H9 (cell line): ENCODE measurements around the gene POU3F3. TPM values are rescaled to one million over a fixed set of nuclear protein-coding genes. Genes with fewer than 3 reads are reported as not detected.

Source experiments
- DNase-seq: peaks from one replicate; pipeline ENCODE4 v3.0.0-alpha.2; 2017
- H2AFZ ChIP-seq: one replicate; pipeline ENCODE4 v1.6.1; 2013; ENCODE audit warnings: mild to moderate bottlenecking, low read length, control low read depth, moderate library complexity
- H2AK5ac ChIP-seq: 2 replicates; pipeline ENCODE4 v1.6.1; 2013; ENCODE audit warnings: low read length, control low read depth, mixed read lengths; ENCODE audit not compliant: insufficient read length
- H2BK120ac ChIP-seq: one replicate; pipeline ENCODE4 v1.6.1; 2013; ENCODE audit warnings: low read depth, mild to moderate bottlenecking, low read length, control low read depth, inconsistent platforms; ENCODE audit not compliant: poor library complexity, severe bottlenecking
- H2BK12ac ChIP-seq: 2 replicates; pipeline ENCODE4 v1.6.1; 2013; ENCODE audit warnings: low read length, control low read depth, mixed read lengths, low read depth; ENCODE audit not compliant: insufficient read length
- H2BK15ac ChIP-seq: 2 replicates; pipeline ENCODE4 v1.6.1; 2013; ENCODE audit warnings: low read depth, low read length, control low read depth
- H2BK20ac ChIP-seq: one replicate; pipeline ENCODE4 v1.6.1; 2013; ENCODE audit warnings: low read depth, mild to moderate bottlenecking, low read length, control low read depth, inconsistent platforms; ENCODE audit not compliant: poor library complexity, severe bottlenecking
- H2BK5ac ChIP-seq: 2 replicates; pipeline ENCODE4 v1.6.1; 2013; ENCODE audit warnings: low read length, control low read depth, mixed read lengths; ENCODE audit not compliant: insufficient read length
- H3K14ac ChIP-seq: 2 replicates; pipeline ENCODE4 v1.6.1; 2013; ENCODE audit warnings: low read length, control low read depth; ENCODE audit not compliant: insufficient read depth
- H3K18ac ChIP-seq: 2 replicates; pipeline ENCODE4 v1.6.1; 2013; ENCODE audit warnings: low read depth, mild to moderate bottlenecking, mixed read lengths, low read length, control low read depth; ENCODE audit not compliant: insufficient read length
- H3K23ac ChIP-seq: 2 replicates; pipeline ENCODE4 v1.6.1; 2013; ENCODE audit warnings: low read length, control low read depth, mixed read lengths, low read depth; ENCODE audit not compliant: insufficient read length
- H3K23me2 ChIP-seq: 2 replicates; pipeline ENCODE4 v1.6.1; 2013; ENCODE audit warnings: low read depth, mild to moderate bottlenecking, mixed read lengths, low read length, control low read depth; ENCODE audit not compliant: insufficient read length, poor library complexity, severe bottlenecking
- H3K27ac ChIP-seq: 2 replicates; pipeline ENCODE4 v1.5.1; 2013; ENCODE audit warnings: low read length, control low read depth, mixed read lengths, low read depth; ENCODE audit not compliant: insufficient read length
- H3K27me3 ChIP-seq: 2 replicates; pipeline ENCODE4 v1.6.1; 2013; ENCODE audit warnings: low read length, control low read depth, inconsistent platforms; ENCODE audit not compliant: insufficient read depth
- H3K4ac ChIP-seq: 2 replicates; pipeline ENCODE4 v1.6.1; 2013; ENCODE audit warnings: low read depth, mild to moderate bottlenecking, control low read depth, inconsistent platforms, low read length, moderate library complexity
- H3K4me1 ChIP-seq: 2 replicates; pipeline ENCODE4 v1.6.1; 2013; ENCODE audit warnings: low read length, control low read depth, inconsistent platforms; ENCODE audit not compliant: insufficient read depth
- H3K4me2 ChIP-seq: 2 replicates; pipeline ENCODE4 v1.6.1; 2013; ENCODE audit warnings: low read length, control low read depth, mixed read lengths; ENCODE audit not compliant: insufficient read length, insufficient read depth
- H3K56ac ChIP-seq: 2 replicates; pipeline ENCODE4 v1.6.1; 2013; ENCODE audit warnings: low read depth, mild to moderate bottlenecking, mixed read lengths, low read length, control low read depth; ENCODE audit not compliant: insufficient read length
- H3K79me1 ChIP-seq: 2 replicates; pipeline ENCODE4 v1.6.1; 2013; ENCODE audit warnings: low read depth, mild to moderate bottlenecking, moderate library complexity, low read length, control low read depth, inconsistent platforms; ENCODE audit not compliant: insufficient read depth, poor library complexity, severe bottlenecking
- H3K79me2 ChIP-seq: 2 replicates; pipeline ENCODE4 v1.6.1; 2013; ENCODE audit warnings: low read length, control low read depth, inconsistent platforms; ENCODE audit not compliant: insufficient read depth
- H3K9ac ChIP-seq: 2 replicates; pipeline ENCODE4 v1.6.1; 2013; ENCODE audit warnings: low read length, control low read depth, mixed read lengths; ENCODE audit not compliant: insufficient read length; ENCODE audit errors: extremely low read depth
- H3K9me3 ChIP-seq: one replicate; pipeline ENCODE4 v1.6.1; 2013; ENCODE audit warnings: low read depth, low read length, inconsistent platforms; ENCODE audit not compliant: control insufficient read depth
- H3T11ph ChIP-seq: one replicate; pipeline ENCODE4 v1.6.1; 2013; ENCODE audit warnings: mild to moderate bottlenecking, low read length, control low read depth, inconsistent platforms
- H4K20me1 ChIP-seq: one replicate; pipeline ENCODE4 v1.6.1; 2013; ENCODE audit not compliant: control insufficient read depth, insufficient read length, insufficient read depth
- H4K5ac ChIP-seq: 2 replicates; pipeline ENCODE4 v1.6.1; 2013; ENCODE audit warnings: low read depth, mild to moderate bottlenecking, mixed read lengths, low read length, control low read depth; ENCODE audit not compliant: insufficient read length
- H4K8ac ChIP-seq: replicated peaks from 2 replicates; pipeline ENCODE4 v1.6.1; 2013; ENCODE audit warnings: low read length, control low read depth, mixed read lengths, low read depth; ENCODE audit not compliant: insufficient read length
- H4K91ac ChIP-seq: 2 replicates; pipeline ENCODE4 v1.6.1; 2013; ENCODE audit warnings: low read depth, mild to moderate bottlenecking, moderate library complexity, mixed read lengths, low read length, control low read depth; ENCODE audit not compliant: insufficient read length
- H3K27ac Mint-ChIP-seq, 3 experiments: 2 replicates in 2 of 3; 3 replicates in 1 of 3; pipeline ENCODE4 v1.8.0; 2020 to 2021; ENCODE audit warnings: mixed read lengths in 3 of 3, mild to moderate bottlenecking in 1 of 3, moderate library complexity in 1 of 3
- H3K27me3 Mint-ChIP-seq: 2 replicates; pipeline ENCODE4 v1.8.0; 2021; ENCODE audit warnings: low read depth, mild to moderate bottlenecking, moderate library complexity, mixed read lengths
- H3K36me3 Mint-ChIP-seq, 3 experiments: 2 replicates in 2 of 3; 3 replicates in 1 of 3; pipeline ENCODE4 v1.8.0; 2020 to 2021; ENCODE audit warnings: low read depth in 3 of 3, mixed read lengths in 3 of 3; ENCODE audit not compliant: insufficient read depth in 1 of 3
- H3K4me1 Mint-ChIP-seq, 2 experiments: 2 replicates each; pipeline ENCODE4 v1.8.0; 2020; ENCODE audit warnings: mixed read lengths in 2 of 2
- H3K4me3 Mint-ChIP-seq, 2 experiments: 2 replicates in 1 of 2; 3 replicates in 1 of 2; pipeline ENCODE4 v1.8.0; 2020 to 2021; ENCODE audit warnings: mild to moderate bottlenecking in 2 of 2, mixed read lengths in 2 of 2, moderate library complexity in 1 of 2
- H3K9me3 Mint-ChIP-seq, 2 experiments: 2 replicates in 1 of 2; 3 replicates in 1 of 2; pipeline ENCODE4 v1.8.0; 2020; ENCODE audit warnings: mild to moderate bottlenecking in 2 of 2, mixed read lengths in 2 of 2, moderate library complexity in 1 of 2
- WGBS: extraction: QIAGEN DNeasy Blood & Tissue Kit; methylation state at CpG from one replicate; pipeline ENCODE4 v1.1.7; 2013; ENCODE audit warnings: missing lambda C conversion rate, low lambda C conversion rate, mixed read lengths; ENCODE audit not compliant: insufficient read length; ENCODE audit errors: extremely low coverage; 5-methylcytosine and 5-hydroxymethylcytosine counted together
- total RNA-seq: library from RNA; stranded (reverse); gene quantifications from 2 replicates; pipeline ENCODE4 v1.2.1, GENCODE V29; 2021
- TF ChIP-seq, protein P1 (sequence below): fragments of 200-600 bp; sonication (generic); conservative IDR thresholded peaks from 3 replicates; pipeline ENCODE4 v1.8.0; 2021; ENCODE audit warnings: antibody characterized with exemption, mild to moderate bottlenecking

The POU3F3 gene
- total RNA-seq, 1 experiment from 2014 or later = not detected

DNA sequence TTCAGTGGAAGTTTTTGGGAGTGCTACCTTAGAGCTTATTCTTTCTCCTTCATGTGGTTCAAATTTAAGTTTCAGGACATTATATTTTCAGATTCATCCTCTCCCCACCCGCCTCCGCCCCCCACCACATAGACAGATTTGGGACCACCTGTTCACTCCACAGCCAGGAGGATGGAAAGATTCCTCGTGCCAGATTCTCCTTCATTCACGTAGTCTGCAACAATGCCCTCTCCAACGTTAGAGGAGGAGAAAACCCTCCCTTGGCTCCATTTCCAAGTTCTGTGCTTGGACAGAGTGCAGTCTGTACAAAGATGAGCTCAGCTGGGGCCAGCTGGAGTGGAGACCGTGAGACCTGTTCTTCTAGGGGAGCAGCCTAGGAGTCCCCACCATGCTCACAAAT is 26.2 kb downstream of the POU3F3 start:
- Histone ChIP-seq H4K20me1 (no peaks in the 10 kb centered on the region), H3K9me3 (no peaks in the 10 kb centered on the region), H4K8ac (no peak overlapping the region), H3K4ac (no peak overlapping the region), H4K91ac (no peak overlapping the region), H3K14ac (no peak overlapping the region), H3T11ph (no peak overlapping the region), H3K18ac (no peak overlapping the region), H3K56ac (no peak overlapping the region), H2BK12ac (no peak overlapping the region), H3K9ac (no peak overlapping the region), H3K79me2 (no peaks in the 10 kb centered on the region), H3K23ac (no peak overlapping the region), H3K27ac (no peak overlapping the region), H2AFZ (no peak overlapping the region), H2BK15ac (no peak overlapping the region), H2AK5ac (no peak overlapping the region), H3K4me1 (no peaks in the 10 kb centered on the region), H2BK20ac (no peak overlapping the region), H4K5ac (no peak overlapping the region), H2BK5ac (no peak overlapping the region), H3K4me2 (no peak overlapping the region), H2BK120ac (no peak overlapping the region), H3K27me3 (peaks cover 2% of the 10 kb centered on the region; the same call in 1 of the 2 replicates), H3K79me1 (no peaks in the 10 kb centered on the region), H3K23me2 (no peaks in the 10 kb centered on the region)
- TF ChIP-seq, protein P1, sequence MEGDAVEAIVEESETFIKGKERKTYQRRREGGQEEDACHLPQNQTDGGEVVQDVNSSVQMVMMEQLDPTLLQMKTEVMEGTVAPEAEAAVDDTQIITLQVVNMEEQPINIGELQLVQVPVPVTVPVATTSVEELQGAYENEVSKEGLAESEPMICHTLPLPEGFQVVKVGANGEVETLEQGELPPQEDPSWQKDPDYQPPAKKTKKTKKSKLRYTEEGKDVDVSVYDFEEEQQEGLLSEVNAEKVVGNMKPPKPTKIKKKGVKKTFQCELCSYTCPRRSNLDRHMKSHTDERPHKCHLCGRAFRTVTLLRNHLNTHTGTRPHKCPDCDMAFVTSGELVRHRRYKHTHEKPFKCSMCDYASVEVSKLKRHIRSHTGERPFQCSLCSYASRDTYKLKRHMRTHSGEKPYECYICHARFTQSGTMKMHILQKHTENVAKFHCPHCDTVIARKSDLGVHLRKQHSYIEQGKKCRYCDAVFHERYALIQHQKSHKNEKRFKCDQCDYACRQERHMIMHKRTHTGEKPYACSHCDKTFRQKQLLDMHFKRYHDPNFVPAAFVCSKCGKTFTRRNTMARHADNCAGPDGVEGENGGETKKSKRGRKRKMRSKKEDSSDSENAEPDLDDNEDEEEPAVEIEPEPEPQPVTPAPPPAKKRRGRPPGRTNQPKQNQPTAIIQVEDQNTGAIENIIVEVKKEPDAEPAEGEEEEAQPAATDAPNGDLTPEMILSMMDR = no peak
- peaks cover 92% of the 10 kb centered on the region for H3K27me3 Mint-ChIP-seq
- H3K36me3 Mint-ChIP-seq = no peaks in the 10 kb centered on the region
- no peak overlapping the region for H3K4me3 Mint-ChIP-seq
- WGBS = no CpG with 5 or more reads among the region's 6 CpGs
- H3K27ac Mint-ChIP-seq = no peak overlapping the region
- H3K4me1 Mint-ChIP-seq = peaks cover 4 to 6% of the 10 kb centered on the region in 2 experiments
- no peaks in the 10 kb centered on the region; a peak in 1 of 5 replicates for H3K9me3 Mint-ChIP-seq
- no peak for DNase-seq
